ENCODE data around the gene ZNF800.
A peak's percentile ranks its signal among the peaks of the same experiment; 100 is the strongest.
"Not testable (repeated sequence)": the region's sequence is repeated elsewhere in the genome, so short reads cannot be mapped to it uniquely, and the experiment has no call there.

ZNF800 gene

DNA sequence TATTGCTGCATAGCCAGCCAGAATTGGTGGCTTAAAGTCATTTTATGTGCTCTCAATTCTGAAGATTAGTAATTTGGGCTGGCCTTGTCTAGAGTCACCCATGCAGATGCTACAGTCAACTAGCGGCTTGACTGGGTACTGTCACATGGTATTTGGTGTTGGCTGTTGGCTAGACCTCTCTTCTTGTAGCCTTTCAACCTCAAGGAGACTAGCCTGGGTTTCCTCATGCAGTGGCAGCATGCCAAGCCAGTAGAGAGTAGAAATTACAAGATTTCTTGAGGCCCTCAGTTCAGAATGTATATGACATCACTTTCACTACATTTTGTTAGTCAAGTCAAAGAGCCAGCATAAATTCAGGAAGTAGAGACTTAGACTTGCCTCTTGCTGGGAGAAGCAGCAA lies 3.7 kb upstream of the ZNF800 start:
- ATAC-seq, result no peak

DNA sequence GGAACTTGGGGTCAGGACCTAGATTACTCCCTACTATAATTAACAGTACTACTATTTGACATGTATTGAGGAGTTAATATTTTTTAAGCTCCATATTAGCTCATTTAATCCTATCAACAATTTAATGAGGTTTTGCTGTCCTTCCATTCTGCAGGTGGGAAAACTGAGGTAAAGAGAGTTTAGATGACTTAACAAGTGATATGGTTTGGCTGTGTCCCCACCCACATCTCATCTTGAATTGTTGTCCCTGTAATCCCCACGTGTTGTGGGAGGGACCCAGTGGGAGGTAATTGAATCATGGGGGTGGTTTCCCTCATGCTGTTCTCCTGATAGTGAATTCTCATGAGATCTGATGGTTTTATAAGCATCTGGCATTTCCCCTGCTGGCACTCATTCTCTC lies 2.6 kb upstream of the ZNF800 start:
- ATAC-seq, H3K4me3 Mint-ChIP-seq, H3K9me3 Mint-ChIP-seq, H3K36me3 Mint-ChIP-seq, H3K27me3 Mint-ChIP-seq, H3K27ac Mint-ChIP-seq: not testable (repeated sequence)
- H3K4me1 Mint-ChIP-seq, result peaks cover 23% of the 10 kb centered on the region

More for the DNA sequence above, 3.7 kb upstream of the ZNF800 start:
- Mint-ChIP-seq H3K27me3 (no peaks in the 10 kb centered on the region), H3K27ac (no peak overlapping the region), H3K4me1 (peaks cover 12% of the 10 kb centered on the region), H3K4me3 (no peak overlapping the region), H3K9me3 (no peaks in the 10 kb centered on the region), H3K36me3 (peaks cover 5% of the 10 kb centered on the region)

DNA sequence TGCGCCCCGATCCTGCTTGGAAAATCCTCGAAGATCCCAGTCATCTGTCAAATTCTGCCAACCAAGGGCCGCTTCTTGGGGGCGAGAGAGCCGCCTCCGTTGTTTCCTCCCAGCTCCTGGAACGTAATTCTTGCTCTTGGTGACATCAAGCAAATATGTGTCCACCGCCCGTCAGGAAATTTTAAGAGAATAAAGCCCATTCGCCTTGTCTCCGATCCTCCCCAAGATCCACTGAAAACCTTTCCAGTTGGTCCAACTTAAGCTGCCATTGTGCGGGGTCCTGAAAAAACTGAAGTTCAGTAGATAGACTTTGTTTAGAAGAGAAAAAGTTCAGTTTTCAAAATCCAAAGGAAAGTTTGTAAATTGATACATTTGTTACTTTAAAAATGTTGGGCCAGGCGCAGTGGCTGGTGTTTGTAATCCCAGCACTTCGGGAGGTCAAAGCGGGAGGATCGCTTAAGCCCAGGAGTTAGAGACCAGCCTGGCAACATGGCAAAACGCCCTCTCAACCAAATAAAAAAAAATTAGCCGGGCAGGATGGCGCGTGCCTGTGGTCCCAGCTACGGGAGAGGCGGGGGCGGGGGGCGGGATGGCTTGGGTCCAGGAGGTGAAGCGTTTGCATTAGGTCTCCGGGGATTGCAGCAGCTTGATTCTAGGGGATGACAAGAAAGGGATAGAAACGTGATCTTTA lies 1.0 kb upstream of the ZNF800 start:
- Mint-ChIP-seq H3K4me1 (peaks cover 39% of the 10 kb centered on the region), H3K36me3 (peaks cover 26% of the 10 kb centered on the region), H3K4me3 (peak overlapping the region; percentile 93), H3K9me3 (no peaks in the 10 kb centered on the region), H3K27me3 (no peaks in the 10 kb centered on the region), H3K27ac (peak overlapping the region; percentile 95)
- ATAC-seq, result no peak

DNA sequence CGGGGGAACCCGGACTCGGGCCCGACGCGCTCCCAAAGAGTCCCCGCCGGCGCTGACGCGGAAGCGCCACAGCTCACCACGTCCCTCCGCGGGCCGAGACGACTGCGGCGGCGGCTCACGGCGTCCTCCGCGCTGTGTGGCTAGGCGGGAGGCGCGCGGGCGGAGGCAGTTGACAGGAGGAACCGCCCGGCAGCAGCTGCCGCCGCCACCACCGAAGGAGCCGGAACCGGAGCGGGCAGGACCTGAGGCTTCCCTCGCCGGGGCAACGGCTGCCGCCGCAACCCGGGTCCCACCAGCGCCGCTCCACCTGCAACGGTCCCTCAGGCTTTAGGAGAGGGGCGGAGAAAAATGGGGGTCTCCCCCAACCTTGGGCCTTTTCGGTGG lies 334 bp downstream of the ZNF800 start:
- peaks cover 52% of the 10 kb centered on the region for H3K4me1 Mint-ChIP-seq
- peak; percentile 78 for ATAC-seq
- peaks cover 39% of the 10 kb centered on the region for H3K36me3 Mint-ChIP-seq
- no peaks in the 10 kb centered on the region for H3K9me3 Mint-ChIP-seq
- peak overlapping the region; percentile 93 for H3K4me3 Mint-ChIP-seq
- peak overlapping the region; percentile 95 for H3K27ac Mint-ChIP-seq
- H3K27me3 Mint-ChIP-seq, result no peaks in the 10 kb centered on the region

DNA sequence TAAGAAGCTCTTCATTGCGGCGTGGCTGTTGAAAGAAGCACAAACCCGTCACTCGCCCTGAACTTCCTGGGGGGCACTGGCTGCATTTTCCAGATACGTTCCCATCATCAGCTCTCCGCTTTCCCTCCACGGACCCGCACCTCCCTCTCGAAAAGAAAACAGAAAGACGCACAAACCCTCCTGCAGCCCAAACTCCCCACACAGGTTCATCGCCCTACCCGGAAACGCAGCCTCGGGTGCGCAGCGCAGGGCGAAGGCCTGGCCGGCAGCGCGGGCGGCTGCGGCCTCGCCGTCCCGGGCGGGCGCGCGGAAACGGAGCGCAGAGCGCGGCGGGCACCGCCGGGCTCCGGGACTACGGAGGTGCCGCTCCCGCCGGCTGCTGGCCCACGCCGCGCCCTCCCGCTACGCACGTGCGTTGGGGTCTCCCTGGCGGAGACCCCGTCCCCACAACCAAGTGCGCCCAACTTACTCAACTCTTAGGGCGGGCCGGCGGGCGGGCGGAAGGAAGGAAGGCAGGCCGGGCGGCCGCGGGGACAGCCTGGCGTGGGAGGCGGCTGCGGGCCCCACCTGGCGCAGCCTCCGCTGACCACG lies 822 bp downstream of the ZNF800 start:
- Mint-ChIP-seq H3K4me3 (peak overlapping the region; percentile 93), H3K9me3 (no peaks in the 10 kb centered on the region), H3K36me3 (peaks cover 40% of the 10 kb centered on the region), H3K27ac (peak overlapping the region; percentile 95), H3K27me3 (no peaks in the 10 kb centered on the region), H3K4me1 (peaks cover 53% of the 10 kb centered on the region)
- peak; percentile 54 for ATAC-seq

DNA sequence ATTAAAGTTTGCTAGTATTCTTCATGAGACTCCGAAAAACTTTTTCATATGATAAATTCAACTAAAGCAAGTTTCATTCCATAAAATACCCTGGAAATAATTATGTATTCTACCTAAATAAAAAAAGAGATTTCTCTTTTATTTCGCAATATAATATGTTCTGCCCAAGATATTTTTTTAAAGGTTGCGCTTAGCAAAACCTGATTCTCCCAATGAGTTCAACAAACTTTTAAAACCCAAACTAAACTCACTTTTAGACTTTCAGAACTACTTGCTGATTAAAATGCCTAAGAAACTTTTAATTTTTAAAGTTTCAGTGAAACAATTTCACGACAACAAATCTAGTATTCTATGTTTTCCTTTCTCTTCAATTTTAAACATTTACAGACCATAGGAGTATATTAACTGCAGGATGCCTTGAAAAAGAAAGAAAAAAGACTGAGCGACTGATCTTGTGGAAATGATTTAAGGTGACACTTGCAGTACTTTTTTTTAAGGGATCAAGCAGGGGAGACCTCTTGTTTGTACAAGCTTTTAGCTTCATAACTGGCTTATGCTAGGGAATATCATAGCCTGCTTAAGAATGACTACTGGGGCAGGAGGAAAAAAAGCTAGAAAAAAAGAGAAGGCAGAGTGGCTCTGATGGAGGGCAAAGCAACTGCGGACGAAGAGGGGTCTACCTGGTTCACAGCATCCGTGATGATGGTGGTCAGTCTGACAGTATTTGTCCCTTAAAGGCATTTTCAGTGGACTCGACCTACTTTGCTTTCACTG lies 1.5 kb downstream of the ZNF800 start:
- Mint-ChIP-seq H3K4me3 (peak overlapping the region; percentile 93), H3K36me3 (peaks cover 40% of the 10 kb centered on the region), H3K4me1 (peaks cover 53% of the 10 kb centered on the region), H3K27me3 (no peaks in the 10 kb centered on the region), H3K27ac (peak overlapping the region; percentile 95), H3K9me3 (no peaks in the 10 kb centered on the region)
- no peak for ATAC-seq

DNA sequence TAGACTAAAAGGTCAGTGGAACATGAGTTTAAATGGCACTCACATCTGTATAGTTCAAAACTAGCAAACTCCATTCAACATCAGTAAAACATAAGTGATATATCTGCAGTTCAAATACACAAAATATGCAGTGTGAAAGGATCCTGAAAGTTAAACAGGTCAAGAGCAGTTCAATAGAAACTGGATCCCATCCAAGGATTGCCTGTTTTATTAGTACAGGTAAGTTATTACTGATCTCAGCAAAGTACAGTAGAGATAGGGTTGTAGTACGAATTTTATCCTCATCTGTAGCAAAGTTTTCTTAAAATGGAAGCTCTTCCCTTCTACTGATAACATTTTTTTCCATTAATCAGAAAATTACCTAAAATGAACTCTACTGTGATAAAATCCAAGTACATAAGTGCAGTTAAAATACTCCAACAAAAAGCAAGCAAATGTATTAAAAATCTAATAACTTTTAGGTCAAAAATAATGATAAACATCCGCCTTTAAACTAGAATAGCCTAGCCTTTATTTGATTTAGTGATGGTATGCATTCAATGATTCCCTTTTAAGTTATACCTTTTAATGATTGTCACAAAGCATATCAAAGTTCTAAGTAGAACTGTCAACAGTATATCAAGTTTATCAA lies 2.2 kb downstream of the ZNF800 start:
- Mint-ChIP-seq H3K4me3 (peak overlapping the region; percentile 21), H3K9me3 (no peaks in the 10 kb centered on the region), H3K27me3 (no peaks in the 10 kb centered on the region), H3K27ac (no peak overlapping the region), H3K36me3 (peaks cover 40% of the 10 kb centered on the region), H3K4me1 (peaks cover 53% of the 10 kb centered on the region)
- no peak for ATAC-seq

DNA sequence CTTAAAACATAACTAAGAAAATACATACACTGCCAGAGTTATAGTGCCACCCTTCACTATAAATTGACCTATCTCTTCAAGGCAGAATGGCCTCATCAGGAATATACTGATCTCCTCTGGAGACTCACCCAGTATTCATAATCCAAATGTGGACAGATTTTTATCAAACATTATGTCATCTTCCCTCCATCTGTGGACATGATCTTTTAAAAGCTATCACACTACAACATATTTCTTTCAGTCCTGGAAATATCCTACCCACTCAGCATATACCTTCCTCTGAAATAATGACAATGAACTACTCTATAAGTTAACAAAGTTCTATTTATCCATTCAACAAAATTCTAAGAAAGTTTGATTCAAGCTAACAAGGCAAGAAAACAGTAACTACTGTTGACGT lies 3.2 kb downstream of the ZNF800 start:
- peak overlapping the region; percentile 16 for H3K27ac Mint-ChIP-seq
- H3K4me3 Mint-ChIP-seq, result no peak overlapping the region
- H3K4me1 Mint-ChIP-seq, result peaks cover 53% of the 10 kb centered on the region
- no peak for ATAC-seq
- no peaks in the 10 kb centered on the region for H3K27me3 Mint-ChIP-seq
- peaks cover 40% of the 10 kb centered on the region for H3K36me3 Mint-ChIP-seq
- H3K9me3 Mint-ChIP-seq, result no peaks in the 10 kb centered on the region

DNA sequence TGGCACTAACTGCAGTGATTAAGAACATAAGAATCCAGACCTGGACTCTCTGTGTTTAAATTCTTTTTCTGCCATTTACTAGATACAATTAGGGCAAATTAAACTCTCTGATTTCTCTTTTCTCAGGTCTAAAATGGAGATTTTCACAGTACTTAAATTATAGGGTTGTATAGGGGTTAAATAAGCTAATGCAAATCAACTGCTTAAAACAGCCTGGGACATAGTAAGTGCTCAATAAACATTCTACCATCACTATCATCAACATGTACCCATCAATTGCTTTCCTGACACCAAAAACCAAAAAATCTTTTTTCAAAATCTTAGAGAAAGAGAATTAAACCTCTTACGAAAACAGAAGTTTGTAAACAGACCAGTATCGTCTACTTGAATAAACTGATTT lies 4.5 kb downstream of the ZNF800 start:
- Mint-ChIP-seq H3K4me1 (peaks cover 51% of the 10 kb centered on the region), H3K36me3 (peaks cover 45% of the 10 kb centered on the region), H3K27ac (no peak overlapping the region), H3K4me3 (no peak overlapping the region), H3K9me3 (no peaks in the 10 kb centered on the region), H3K27me3 (no peaks in the 10 kb centered on the region)
- ATAC-seq, result no peak

- Mint-ChIP-seq H3K27me3 (no peaks in the 10 kb centered on the region), H3K36me3 (peaks cover 48% of the 10 kb centered on the region), H3K27ac (no peak overlapping the region), H3K9me3 (no peaks in the 10 kb centered on the region), H3K4me3 (no peak overlapping the region), H3K4me1 (peaks cover 56% of the 10 kb centered on the region)
- ATAC-seq, result no peak
These were observed 9.2 kb downstream of the ZNF800 start for GRCh38 chr7:127383123-127383835.

DNA sequence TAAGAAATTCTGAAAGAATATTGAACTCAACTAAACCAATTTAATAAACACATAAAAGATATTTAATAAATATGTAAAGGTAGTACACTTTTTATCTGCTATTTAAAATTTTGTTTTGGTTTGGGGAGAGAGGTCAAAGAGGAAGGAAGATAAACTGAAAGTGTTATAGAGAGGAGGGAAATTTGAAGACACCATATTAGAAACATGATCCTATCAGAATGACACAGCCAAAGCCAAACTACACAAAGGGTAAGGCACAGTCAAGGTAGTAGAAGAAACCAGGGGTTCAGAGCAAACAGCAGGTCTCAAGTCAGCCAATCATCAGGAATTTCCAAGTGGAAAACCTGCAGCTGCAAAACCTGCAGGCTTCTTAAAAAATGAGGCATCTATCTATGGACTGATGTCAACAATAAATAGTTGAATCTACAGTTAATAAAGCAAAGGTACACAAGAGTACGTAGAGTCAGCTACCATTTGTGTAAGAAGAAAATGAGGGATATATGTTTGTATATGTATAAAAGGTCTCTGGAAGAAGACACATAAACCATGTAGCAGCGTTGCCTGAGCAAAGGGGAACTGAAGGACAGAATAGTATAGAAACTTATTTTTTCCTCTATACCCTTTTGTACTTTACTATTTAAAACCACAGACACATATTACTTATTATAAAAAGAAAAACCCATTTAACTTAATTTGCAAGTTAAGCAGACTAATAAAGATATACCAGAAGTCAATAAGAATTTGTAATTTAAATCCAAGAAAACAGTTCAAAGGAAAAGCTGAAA lies 10.0 kb downstream of the ZNF800 start:
- peak overlapping the region; percentile 18 for H3K27ac Mint-ChIP-seq
- no peak overlapping the region for H3K4me3 Mint-ChIP-seq
- no peak for ATAC-seq
- H3K27me3 Mint-ChIP-seq, result no peaks in the 10 kb centered on the region
- peaks cover 55% of the 10 kb centered on the region for H3K4me1 Mint-ChIP-seq
- no peaks in the 10 kb centered on the region for H3K9me3 Mint-ChIP-seq
- peaks cover 41% of the 10 kb centered on the region for H3K36me3 Mint-ChIP-seq

GRCh38 chr7:127380479-127380878 lies 12.0 kb downstream of the ZNF800 start:
- Mint-ChIP-seq H3K27me3 (no peaks in the 10 kb centered on the region), H3K4me1 (peaks cover 52% of the 10 kb centered on the region), H3K4me3 (no peak overlapping the region), H3K9me3 (no peaks in the 10 kb centered on the region), H3K36me3 (peaks cover 42% of the 10 kb centered on the region), H3K27ac (peak overlapping the region; percentile 25)
- no peak for ATAC-seq

GRCh38 chr7:127379642-127380041 lies 12.9 kb downstream of the ZNF800 start:
- H3K9me3 Mint-ChIP-seq, result no peaks in the 10 kb centered on the region
- H3K27ac Mint-ChIP-seq, result peak overlapping the region; percentile 25
- H3K4me1 Mint-ChIP-seq, result peaks cover 52% of the 10 kb centered on the region
- peaks cover 43% of the 10 kb centered on the region for H3K36me3 Mint-ChIP-seq
- no peak overlapping the region for H3K4me3 Mint-ChIP-seq
- H3K27me3 Mint-ChIP-seq, result no peaks in the 10 kb centered on the region
- ATAC-seq, result no peak

DNA sequence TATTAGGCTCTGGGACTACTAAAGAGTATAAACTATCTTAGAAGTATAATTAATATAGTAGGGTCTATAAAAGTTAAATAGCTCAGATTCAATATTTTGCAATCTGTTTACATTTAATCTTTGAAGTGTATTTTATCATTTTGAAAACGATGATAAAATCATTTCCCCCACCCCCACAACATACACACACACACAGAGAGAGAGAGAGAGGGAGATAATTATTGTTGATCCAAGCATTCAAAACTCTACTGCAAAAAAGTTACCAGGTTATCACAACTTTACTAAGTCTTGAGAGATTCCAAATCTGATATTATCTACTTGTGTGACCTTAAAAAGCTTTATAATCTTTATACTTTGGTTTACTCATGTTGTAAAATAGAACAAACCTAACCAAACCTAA lies 14.0 kb downstream of the ZNF800 start:
- peaks cover 49% of the 10 kb centered on the region for H3K36me3 Mint-ChIP-seq

More for the DNA sequence above, 14.0 kb downstream of the ZNF800 start:
- no peak for ATAC-seq
- H3K9me3 Mint-ChIP-seq, result no peaks in the 10 kb centered on the region
- no peak overlapping the region for H3K4me3 Mint-ChIP-seq
- no peaks in the 10 kb centered on the region for H3K27me3 Mint-ChIP-seq
- no peak overlapping the region for H3K27ac Mint-ChIP-seq
- H3K4me1 Mint-ChIP-seq, result peaks cover 51% of the 10 kb centered on the region

All from stimulated activated memory B cell treated with anti-CD40 and anti-IgM and Interleukin-4, amounts not matched to agents 10 μg/mL and 1 μg/mL and 100 μg/mL, for 72 hours (primary cell).